Measurements from ENCODE around the gene SRRM2.
A peak's percentile ranks its signal among the peaks of the same experiment; 100 is the strongest.
"Not testable (repeated sequence)": the region's sequence is repeated elsewhere in the genome, so short reads cannot be mapped to it uniquely, and the experiment has no call there.

SRRM2 gene

DNA sequence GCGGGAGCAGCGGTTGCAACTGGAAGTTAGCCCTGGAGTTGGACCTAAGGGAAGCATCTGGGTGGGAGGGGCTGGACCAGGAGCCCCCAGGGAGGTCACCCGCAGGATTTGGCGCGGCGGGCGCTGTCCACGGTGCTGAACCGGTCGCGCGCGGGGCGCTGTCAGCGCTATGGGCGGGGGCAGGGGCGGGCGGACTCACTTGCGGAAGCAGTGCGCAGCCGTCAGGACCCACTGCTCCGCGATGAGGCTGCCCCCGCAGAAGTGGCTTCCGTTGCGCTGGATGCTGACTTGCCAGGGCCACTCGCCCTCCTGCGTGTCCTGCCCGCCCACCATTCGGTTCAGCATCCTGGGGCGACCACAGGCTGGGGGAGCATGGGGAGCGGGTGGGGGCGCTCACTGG, 36.9 kb upstream of the SRRM2 start:
- peak; percentile 62 for DNase-seq

GRCh38 chr16:2715966-2716885, 36.2 kb upstream of the SRRM2 start:
- DNase-seq, result no peak

GRCh38 chr16:2716948-2717347, 35.5 kb upstream of the SRRM2 start:
- no peak for DNase-seq

DNA sequence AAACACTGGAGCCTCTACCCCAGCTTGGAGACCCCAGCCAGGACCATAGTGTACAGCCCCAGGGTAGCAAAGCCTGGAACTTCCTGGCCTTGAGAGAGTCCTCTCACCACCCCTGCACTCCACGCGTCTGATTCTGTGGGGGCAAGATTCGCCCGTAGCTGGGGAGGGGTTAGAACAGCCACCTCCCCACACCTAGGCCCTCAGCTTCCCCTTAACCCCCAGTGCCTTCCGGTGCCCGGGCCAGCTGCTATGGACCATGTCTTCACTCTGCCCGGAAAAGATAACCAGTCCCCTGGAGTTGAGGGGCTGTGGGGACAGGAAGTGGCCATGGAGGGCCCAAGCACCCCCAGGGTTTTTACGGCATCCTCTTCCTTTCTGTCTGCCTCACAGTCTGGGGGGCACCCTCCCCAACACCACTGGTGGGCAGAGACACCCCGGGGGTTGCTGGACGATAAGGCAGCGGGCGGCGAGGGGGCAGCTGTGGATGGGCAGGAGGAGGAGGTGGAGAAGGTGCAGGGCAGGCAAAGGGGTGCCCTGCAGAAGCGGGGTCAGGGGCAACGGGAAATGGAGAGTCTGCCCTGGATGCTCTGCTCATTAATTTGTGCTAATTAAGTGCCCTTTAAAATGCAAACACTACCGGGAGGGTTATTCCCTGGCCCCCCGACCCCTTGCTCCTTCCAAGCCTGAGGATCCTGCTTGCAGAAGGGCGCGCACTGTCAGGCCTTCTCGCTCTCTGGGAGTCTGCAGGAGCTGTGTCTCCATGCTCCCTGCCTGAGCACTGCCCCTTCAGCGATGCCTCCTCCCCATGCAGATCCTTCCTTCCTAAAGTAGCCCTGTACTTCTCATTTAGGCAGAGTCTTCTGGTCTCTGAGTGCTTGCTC, 34.8 kb upstream of the SRRM2 start:
- DNase-seq, result no peak

DNA sequence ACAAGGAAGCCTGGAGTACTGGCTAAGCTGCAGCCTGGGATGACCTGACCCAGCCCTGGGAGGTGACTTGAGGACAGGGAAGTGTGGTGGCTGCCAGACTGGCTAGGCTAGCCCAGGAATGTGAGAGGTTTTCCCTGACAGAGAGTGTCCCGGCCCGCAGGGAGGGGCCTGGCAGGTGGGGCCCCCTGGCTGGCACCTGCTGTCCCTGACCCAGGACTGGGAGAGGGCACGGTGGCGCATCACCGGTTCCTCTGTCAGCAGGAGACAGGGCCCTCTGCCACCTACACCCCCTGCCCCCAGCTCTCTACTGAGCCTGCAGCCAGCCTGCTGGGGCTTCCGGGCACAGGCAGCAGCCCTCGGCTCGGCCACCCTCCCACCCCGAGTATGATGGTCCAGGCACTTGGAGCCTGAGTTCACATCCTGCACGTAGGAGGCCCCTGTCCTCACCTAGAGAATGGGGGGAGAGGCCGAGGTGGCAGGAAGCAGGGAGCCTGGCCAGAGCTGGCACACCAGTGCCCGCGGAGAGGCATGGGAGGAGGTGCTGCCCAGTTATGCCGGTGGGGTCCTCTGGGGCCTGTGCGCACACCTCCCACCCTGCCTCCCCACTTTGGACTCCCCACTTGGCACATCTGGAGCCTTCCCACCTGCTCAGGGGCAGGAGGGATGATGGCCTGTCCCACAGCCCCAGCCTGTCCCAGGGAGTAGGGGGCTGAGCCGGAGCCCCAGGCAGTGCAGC, 32.9 kb upstream of the SRRM2 start:
- no peak for DNase-seq

DNA sequence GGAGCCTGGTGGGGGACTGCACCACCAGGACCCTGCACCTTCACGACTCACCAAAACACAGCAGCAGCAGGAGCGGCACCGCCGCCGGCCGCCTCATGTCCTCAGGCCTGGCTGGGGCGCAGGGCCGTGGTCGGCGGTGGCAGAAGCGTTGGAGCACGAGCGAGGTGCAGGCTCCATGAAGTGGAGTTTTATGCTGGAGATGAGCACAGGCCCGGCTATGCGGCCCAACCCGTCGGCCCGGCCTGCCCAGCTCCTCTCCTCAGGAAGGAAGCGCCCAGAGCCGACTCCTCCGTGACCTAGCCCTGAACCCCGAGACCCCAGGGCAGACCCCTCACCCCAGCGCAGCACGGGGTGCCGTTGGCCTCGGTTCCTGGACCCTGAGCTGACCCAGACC, 32.4 kb upstream of the SRRM2 start, which contains the start of gene PRSS27:
Gene PRSS27, minus strand, starts transcription at position 161 of the 394 bp plus-strand sequence. Its CDS starts 64 bp downstream, at position 97.
- no peak for DNase-seq

DNA sequence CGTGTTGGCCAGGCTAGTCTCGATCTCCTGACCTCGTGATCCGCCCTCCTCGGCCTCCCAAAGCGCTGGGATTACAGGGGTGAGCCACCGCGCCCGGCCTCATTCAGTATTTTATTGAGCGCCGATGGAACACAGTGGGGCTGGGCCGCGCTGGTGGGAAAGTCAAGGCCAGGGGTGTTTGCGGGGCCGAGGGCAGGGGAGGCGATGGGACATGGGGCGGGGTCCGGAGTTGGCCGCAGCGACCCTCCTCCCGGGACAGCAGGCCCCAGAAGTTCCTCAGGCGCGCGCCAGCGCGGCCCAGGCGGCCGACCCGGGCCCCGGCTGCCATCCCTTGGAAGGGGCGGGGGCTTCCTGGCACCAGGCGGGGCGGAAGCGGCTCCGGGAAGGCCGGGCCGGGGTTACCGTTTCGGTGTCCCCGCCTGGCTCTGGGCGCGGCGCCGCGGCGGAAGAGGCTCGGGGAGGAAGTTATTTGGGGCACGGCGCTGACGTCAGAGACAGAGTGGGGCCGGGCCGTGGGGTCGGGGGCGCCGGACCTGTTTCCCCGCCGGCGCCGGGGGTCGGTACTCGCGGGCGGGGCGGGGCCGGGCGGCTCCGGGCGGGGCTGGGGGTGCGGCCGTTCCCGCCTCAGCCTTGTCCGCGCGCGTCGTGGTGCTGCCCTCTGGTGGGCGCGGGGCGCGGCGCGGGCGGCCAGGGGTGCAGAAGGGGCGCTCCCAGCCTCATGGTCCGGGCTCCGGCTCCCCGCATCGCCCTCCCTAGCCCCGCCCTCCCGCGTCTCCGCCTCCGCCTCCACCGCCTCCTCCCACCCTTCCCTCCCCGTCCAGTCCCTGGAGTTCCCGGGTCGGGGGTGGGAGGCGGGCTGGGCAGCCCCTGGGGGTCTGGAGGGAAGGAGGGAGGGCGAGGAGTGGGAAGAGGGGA, 31.5 kb upstream of the SRRM2 start:
- DNase-seq, result peak; percentile 86

- DNase-seq, result not testable (repeated sequence)
Measured at GRCh38 chr16:2721634-2722173, 30.7 kb upstream of the SRRM2 start.

DNA sequence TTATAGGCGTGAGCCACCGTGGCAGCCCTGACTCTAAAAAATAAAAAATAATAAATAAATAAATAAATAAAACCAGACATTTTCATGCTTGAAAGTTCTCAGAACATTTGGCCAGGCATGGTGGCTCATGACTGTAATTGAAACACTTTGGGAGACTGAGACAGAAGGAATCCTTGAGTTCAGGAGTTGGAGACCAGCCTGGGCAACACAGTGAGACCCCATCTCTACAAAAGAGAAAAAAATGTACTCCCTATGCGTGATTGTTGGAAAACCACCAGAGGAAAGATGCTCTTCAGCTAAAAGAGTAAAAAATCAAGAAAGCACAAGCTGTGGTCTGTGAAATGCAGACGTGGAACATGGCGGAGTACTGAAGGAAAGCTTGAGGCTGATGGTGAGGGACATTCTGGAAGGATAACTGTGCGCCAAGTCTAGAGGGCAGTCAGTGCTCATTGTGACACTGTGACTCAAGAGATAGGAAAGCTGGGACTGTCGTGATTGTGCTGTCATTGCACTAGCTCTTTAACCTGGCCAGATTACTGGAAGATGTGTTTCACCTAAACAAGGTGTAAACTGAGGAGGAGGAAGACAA, 28.3 kb upstream of the SRRM2 start:
- no peak for DNase-seq

DNA sequence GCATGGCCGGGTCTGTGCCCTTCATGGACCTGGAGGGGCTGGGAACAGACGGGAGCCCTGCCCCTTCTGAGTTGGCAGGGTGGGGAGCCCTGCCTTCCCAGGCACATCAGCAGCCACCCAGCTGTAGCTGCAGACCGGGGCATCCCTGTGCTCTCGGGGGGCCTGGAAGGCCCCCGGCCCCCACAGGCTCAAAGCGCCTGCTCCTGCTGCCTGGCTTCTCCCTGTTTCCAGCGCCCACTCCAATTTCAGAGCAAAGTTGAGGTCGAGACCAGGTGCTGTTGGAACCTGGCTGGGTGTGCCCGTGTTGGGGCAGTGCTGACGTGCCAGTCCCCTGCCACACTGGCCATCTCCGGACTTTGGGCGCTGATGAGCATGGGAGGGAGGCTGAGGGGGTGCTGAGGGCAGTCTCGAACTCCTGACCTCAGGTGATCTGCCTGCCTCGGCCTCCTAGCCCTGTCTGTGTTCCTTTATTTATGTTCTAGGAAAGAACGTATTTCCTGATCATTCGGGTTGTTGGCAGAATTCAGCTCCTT, 27.6 kb upstream of the SRRM2 start:
- DNase-seq, result no peak

DNA sequence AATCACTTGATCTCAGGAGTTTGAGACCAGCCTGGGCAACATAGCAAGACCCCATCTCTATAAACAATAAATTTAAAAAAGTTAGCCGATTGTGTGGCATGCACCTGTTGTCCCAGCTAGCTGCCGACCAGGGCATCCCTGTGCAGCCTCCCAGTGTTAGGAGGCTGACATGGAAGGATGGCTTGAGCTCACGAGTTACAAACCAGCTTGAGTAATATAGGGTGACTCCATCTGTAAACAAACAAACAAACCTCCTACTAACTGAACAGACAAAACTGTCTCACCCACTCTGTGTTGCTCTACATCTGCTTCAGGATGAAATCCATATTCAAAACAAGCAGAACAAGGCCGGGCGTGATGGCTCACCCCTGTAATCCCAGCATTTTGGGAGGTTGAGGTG, 25.5 kb upstream of the SRRM2 start:
- no peak for DNase-seq

DNA sequence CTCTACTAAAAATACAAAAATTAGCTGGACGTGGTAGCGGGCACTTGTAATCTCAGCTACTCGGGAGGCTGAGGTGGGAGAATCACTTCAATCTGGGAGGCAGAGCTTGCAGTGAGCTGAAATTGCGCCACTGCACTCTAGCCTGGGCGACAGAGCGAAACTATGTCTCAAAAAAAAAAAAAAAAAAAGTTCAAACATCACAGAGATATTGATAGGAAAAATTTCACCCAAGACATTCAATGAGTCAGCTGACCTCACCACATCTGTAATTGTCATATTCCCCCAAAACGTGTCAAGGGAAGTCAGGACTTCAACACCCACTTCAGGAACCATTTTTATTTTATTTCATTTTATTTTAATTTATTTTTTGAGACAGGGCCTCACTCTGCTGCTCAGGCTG, 24.4 kb upstream of the SRRM2 start:
- DNase-seq, result no peak

DNA sequence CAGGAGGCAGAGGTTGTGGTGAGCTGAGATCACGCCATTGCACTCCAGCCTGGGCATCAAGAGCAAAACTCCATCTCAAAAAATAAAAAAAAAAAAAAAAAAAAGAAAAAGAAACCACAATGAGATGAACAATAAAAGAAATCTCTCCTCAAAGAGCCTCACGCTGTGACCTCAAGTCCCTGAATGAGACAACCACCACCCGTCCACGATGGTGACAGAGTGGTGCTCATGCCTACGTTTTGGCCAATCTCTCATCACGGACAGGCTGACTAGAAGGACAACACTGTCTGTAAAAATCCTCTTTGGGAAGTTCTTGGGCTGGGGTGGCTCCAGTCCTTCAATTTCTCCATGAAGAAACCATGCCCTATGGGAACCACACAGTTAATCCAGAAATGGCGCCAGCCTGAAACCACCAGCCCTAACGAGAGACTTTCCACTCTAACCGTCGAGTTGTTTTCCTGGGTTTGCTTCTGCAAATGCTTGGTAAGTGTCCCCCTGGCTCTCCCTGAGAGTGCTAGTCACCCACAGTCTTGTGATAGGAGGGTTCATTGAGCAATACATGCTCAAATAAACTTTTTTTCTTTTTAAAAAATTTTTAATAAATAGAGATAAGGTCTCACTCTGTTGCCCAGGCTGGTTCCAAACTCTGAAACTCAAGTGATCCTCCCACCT, 17.5 kb upstream of the SRRM2 start:
- peak; percentile 52 for DNase-seq

- DNase-seq, result no peak
Measured at GRCh38 chr16:2736476-2737237, 15.8 kb upstream of the SRRM2 start.

DNA sequence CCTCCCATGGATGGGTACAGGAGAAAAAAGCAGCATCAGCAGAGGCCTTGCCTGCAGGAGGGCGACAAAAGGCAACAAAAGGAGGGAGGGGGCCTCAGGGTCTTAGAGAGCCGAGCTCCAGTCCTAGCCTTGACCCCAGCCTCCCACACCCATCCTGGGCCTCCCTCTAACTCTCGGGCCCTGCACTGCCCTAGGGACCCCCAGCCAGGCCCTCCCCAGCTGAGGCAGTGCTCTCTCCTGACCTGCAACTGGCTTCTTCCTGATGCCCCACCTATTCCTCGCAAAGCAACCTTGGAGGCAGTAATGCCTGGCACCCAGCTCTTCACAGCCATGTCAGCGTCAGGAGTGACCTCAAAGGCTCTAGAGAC, 15.2 kb upstream of the SRRM2 start:
- no peak for DNase-seq

DNA sequence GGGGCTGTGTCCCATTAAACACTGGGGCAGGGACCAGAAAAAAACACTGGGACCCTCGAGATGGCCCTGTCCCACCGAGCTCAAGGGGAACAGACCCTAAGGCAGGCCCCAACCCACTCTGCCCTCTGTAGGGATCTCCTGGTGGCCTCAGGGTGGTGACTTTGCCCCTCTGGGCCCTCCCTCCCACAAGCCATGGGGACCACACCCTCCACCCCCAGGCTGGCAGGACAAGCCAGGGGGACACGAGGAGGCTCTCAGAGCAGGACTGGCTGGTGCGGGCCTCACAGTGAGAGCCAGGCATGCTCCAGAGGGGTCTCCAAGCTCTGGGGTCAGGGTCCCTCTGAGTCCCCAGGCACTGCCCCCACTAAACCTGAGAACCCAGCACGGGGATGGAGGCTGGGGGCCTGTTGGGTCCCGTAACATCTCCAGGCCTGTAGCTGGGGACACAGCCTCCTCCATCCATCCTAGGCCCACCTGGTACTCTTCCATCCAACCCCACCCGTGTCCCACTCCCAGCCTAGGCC, 14.5 kb upstream of the SRRM2 start:
- no peak for DNase-seq

- no peak for DNase-seq
Measured at GRCh38 chr16:2738615-2739014, 13.8 kb upstream of the SRRM2 start.

DNA sequence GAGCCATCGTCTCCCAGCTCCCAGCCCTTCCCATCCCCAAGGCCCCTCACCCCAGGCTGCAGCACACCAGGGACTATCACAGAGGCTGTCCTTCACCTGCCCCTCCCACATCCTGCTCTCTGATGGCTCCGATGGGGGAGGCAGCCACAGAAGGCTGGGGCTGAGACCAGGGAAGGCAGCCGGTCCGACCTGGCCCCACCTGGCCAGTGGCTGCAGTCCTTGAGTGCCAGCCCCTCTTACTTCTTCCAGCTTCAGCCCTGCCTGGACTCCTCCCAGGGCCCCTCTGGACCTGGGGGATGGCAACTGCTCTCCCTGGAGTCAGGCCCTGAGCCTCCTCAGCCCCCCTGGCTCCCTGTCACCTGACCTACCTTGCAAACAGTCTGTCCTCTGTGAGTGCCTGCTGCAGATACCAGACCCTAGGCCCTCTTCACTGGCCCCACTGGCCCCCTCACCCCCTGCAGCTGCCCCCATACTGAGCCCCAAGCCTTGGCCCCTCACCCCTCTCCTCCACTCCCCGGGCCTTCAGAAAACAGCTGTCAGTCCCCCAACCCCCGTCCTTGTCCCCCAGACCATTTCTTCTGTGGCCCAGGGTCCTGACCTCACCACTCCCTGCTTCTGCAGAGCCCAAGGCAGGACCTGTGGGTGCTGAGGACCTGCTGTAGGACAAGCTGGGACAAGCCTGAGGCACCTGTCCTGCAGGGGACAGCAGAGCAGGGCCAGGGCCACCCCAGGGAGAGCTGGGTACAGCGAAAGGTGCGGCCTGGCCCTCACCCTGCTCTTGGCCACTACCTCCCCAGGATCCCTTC, 12.6 kb upstream of the SRRM2 start:
- no peak for DNase-seq
